ENCODE data around the gene XCL1. TPM values are rescaled to one million over a fixed set of nuclear protein-coding genes. Genes with fewer than 3 reads are reported as not detected.
"Not testable (repeated sequence)": the region's sequence is repeated elsewhere in the genome, so short reads cannot be mapped to it uniquely, and the experiment has no call there.

Gene XCL1
- total RNA-seq, 1 experiment from 2014 or later: not detected

GRCh38 chr1:168591066-168591465, 14.7 kb downstream of the XCL1 start:
- Histone ChIP-seq H3K27me3 (ENCODE audit: control insufficient read depth, insufficient read depth, low read length) (peaks cover 6% of the 10 kb centered on the region; the same call in 1 of the 2 replicates), H3K4me3 (ENCODE audit: low read depth in 2 of 2, low read length in 2 of 2) (no peak overlapping the region), H3K36me3 (ENCODE audit: control insufficient read depth, insufficient read depth, low read length) (no peaks in the 10 kb centered on the region), H3K27ac (ENCODE audit: low read length) (no peak overlapping the region), H3K4me1 (ENCODE audit: control insufficient read depth, insufficient read depth, low read length) (no peaks in the 10 kb centered on the region), H3K9me3 (ENCODE audit: control insufficient read depth, insufficient read depth, low read depth, low read length) (no peaks in the 10 kb centered on the region)
- ATAC-seq: no peak
- ChIA-PET POLR2A (no interaction called here), CTCF (no interaction called here)
- BruUV-seq (replicated peaks): no TSS peak
- intact Hi-C loops (cut with micrococcal nuclease; ENCODE audit: unreplicated experiment) (no loop called here), in situ Hi-C loops (cut with HindIII; ENCODE audit: low pct_unique_long_range_greater_than_20kb, low sequenced_read_pairs) (no loop called here)
- TF ChIP-seq TCF7L2 (IDR thresholded peaks at IDR 0.05; ENCODE audit: low read depth, low read length) (no peak), POLR2AphosphoS5 (IDR thresholded peaks at IDR 0.05; ENCODE audit: low read depth, low read length) (no peak), CTCF (IDR thresholded peaks at IDR 0.05) (no peak), SIN3A (IDR thresholded peaks at IDR 0.05; ENCODE audit: borderline replicate concordance, insufficient read depth, low read depth, low read length) (no peak), REST (IDR thresholded peaks at IDR 0.05; ENCODE audit: insufficient read depth in 1 of 2, low read depth in 2 of 2, low read length in 1 of 2) (no peak)
- DNase-seq (ENCODE audit: low read depth, low spot score): no peak

GRCh38 chr1:168591641-168592250, 15.3 kb downstream of the XCL1 start:
- ATAC-seq (no peak), DNase-seq (ENCODE audit: low read depth, low spot score) (no peak)
- ChIA-PET POLR2A (no interaction called here), CTCF (no interaction called here)
- no peaks in the 10 kb centered on the region for H3K9me3 ChIP-seq (ENCODE audit: control insufficient read depth, insufficient read depth, low read depth, low read length)
- H3K4me1 ChIP-seq (ENCODE audit: control insufficient read depth, insufficient read depth, low read length): no peaks in the 10 kb centered on the region
- no peak for TF ChIP-seq POLR2AphosphoS5 (IDR thresholded peaks at IDR 0.05; ENCODE audit: low read depth, low read length)
- TF ChIP-seq REST (IDR thresholded peaks at IDR 0.05; ENCODE audit: insufficient read depth in 1 of 2, low read depth in 2 of 2, low read length in 1 of 2): no peak
- no peak for TF ChIP-seq CTCF (IDR thresholded peaks at IDR 0.05)
- TF ChIP-seq TCF7L2 (IDR thresholded peaks at IDR 0.05; ENCODE audit: low read depth, low read length): no peak
- no peak for TF ChIP-seq SIN3A (IDR thresholded peaks at IDR 0.05; ENCODE audit: borderline replicate concordance, insufficient read depth, low read depth, low read length)
- peaks cover 6% of the 10 kb centered on the region; the same call in 1 of the 2 replicates for H3K27me3 ChIP-seq (ENCODE audit: control insufficient read depth, insufficient read depth, low read length)
- in situ Hi-C loops (cut with HindIII; ENCODE audit: low pct_unique_long_range_greater_than_20kb, low sequenced_read_pairs): no loop called here
- intact Hi-C loops (cut with micrococcal nuclease; ENCODE audit: unreplicated experiment): no loop called here
- H3K4me3 ChIP-seq (ENCODE audit: low read depth in 2 of 2, low read length in 2 of 2): no peak overlapping the region
- no peaks in the 10 kb centered on the region for H3K36me3 ChIP-seq (ENCODE audit: control insufficient read depth, insufficient read depth, low read length)
- H3K27ac ChIP-seq (ENCODE audit: low read length): no peak overlapping the region
- BruUV-seq (replicated peaks): no TSS peak

- CTCF ChIA-PET; H3K36me3 ChIP-seq (ENCODE audit: control insufficient read depth, insufficient read depth, low read length); DNase-seq (ENCODE audit: low read depth, low spot score); intact Hi-C loops (cut with micrococcal nuclease; ENCODE audit: unreplicated experiment); H3K9me3 ChIP-seq (ENCODE audit: control insufficient read depth, insufficient read depth, low read depth, low read length); H3K4me1 ChIP-seq (ENCODE audit: control insufficient read depth, insufficient read depth, low read length); H3K4me3 ChIP-seq (ENCODE audit: low read depth in 2 of 2, low read length in 2 of 2); H3K27ac ChIP-seq (ENCODE audit: low read length); ATAC-seq; POLR2A ChIA-PET; BruUV-seq (replicated peaks); in situ Hi-C loops (cut with HindIII; ENCODE audit: low pct_unique_long_range_greater_than_20kb, low sequenced_read_pairs); H3K27me3 ChIP-seq (ENCODE audit: control insufficient read depth, insufficient read depth, low read length): not testable (repeated sequence)
Measured at GRCh38 chr1:168595403-168595802, 19.0 kb downstream of the XCL1 start.
